HG03457 (cell line): ENCODE data around the gene SNRNP27.
A peak's percentile ranks its signal among the peaks of the same experiment; 100 is the strongest.
"Not testable (repeated sequence)": the region's sequence is repeated elsewhere in the genome, so short reads cannot be mapped to it uniquely, and the experiment has no call there.

ENCODE experiments used
- ATAC-seq: cut with Tn5 transposase; IDR thresholded peaks from one replicate; pipeline ENCODE4 v1.9.1; 2021; ENCODE audit warnings: moderate number of reproducible peaks; ENCODE audit not compliant: unreplicated experiment

SNRNP27 gene, protein sequence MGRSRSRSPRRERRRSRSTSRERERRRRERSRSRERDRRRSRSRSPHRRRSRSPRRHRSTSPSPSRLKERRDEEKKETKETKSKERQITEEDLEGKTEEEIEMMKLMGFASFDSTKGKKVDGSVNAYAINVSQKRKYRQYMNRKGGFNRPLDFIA

GRCh38 chr2:69893684-69894551 lies at the start of gene SNRNP27:
Gene SNRNP27 (plus strand): TSS chr2:69893956. CDS start chr2:69893985, 29 bp downstream.
- ATAC-seq = no peak

- no peak for ATAC-seq
Measured at GRCh38 chr2:69843993-69844392, 49.8 kb upstream of the SNRNP27 start.

DNA sequence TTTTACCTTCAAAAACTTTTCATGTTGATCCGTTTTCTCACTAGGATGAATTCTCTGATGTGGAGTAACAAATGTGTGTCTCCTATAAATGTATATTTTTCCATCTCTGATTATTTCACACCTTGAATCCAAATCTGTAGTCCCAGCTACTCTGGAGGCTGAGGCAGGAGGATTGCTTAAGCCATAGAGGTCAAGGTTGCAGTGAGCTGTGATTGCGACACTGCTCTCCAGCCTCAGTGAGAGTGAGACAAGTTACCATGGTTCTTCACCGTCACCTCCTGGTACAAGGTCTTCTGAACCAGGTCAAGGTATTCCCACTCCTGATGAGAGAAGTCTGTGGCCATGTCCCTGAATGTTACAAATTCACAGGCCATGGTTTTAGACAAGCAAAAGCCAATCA lies 49.2 kb upstream of the SNRNP27 start:
- no peak for ATAC-seq

DNA sequence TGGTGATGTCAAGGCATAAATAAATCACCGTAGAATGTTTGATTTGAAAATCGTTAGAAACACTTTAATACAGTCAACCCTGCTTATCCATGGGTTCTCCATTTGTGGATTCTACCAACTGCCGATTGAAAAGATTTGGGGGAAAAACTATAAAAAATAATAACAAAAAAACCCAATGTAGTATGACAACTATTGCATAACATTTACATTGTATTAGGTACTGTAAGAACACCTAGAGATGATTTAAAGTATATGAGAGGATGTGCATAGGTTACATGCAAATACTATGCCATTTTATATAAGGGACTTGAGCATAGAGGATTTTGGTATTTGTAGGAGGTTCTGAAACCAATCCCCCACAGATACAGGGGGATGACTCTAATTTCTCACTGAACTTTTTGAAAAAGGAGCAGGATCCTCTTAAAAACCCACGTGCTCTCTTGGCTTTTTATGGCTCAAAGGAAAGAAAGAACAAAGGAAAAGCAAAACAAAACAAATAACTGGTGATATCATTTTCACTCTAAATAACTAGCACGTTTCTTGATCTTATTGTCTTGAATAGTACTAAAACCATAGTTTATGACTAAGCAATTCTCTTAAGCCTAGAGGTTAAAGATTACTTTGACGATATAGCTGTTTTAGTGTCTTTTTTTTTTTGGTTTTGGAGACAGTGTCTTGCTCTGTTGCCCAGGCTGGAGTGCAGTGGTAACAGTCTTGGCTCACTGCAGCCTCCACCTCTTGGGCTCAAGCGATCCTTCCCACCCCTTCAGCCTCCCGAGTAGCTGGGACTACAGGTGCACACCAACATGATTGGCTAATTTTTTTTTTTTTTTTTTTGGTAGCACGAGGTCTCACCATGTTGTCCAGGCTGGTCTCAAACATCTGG lies 47.3 kb upstream of the SNRNP27 start:
- ATAC-seq = no peak

DNA sequence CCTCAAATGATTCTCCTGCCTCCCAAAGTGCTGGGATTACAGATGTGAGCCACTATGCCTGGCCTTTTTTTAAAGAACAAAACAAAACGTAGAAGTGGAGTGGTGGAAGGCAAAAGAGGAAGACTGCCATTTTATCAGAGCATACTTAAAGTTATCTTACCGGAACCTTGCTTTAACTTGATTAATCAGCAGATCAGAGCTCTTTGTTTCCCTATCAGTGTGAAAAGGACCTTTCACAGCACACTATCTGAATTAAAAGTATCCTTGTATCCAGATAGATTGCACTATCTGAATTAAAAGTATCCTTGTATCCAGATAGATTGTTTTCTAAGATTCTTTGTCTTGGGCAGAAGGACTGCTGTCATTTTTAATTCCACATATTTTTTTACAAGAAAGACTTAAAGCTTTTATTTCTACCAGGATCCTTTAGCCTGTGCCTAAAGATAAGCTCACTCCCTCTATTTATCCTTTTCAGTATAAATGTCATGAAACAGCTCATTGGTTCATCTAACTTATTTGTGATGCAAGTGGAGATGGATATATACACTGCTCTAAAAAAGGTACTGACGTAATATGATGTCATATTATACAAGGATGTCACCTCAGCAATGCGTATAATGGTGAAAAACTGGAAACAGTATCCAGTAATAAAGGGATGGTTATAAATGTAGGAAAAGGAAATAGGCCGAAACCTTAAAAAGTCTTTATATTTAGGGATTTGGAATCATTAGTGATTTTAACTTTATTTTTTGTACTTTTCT lies 46.5 kb upstream of the SNRNP27 start:
- ATAC-seq = no peak

DNA sequence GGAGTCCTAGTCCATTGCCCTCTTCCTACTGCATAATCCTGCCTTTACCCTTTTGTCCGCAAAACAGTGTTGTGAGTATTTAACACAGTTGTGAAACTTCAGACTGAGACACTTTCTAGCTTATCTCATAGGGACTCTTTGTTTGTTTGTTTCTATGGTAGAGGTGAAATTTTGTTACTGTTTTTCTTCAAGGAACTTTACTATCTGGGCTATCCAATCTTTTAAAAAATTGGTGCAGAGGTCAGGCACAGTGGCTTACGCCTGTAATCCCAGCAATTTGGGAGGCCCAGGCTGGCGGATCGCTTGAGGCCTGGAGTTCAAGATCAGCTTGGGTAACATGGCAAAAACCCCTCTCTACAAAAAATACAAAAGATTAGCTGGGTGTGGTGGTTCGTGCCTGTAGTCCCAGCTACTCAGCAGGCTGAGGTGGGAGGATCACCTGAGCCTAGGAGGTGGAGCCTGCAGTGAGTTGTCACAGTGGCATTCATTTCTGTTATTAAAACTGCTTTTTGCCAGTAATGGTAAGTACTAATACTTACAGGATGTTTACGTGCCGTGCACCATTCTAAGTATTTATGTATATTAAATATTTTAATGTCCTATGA lies 45.5 kb upstream of the SNRNP27 start:
- no peak for ATAC-seq

GRCh38 chr2:69858261-69858660 lies 35.5 kb upstream of the SNRNP27 start:
- ATAC-seq = no peak

- no peak for ATAC-seq
Measured at GRCh38 chr2:69863298-69863697, 30.5 kb upstream of the SNRNP27 start.

GRCh38 chr2:69888451-69888850 lies 5.3 kb upstream of the SNRNP27 start:
- ATAC-seq = no peak

DNA sequence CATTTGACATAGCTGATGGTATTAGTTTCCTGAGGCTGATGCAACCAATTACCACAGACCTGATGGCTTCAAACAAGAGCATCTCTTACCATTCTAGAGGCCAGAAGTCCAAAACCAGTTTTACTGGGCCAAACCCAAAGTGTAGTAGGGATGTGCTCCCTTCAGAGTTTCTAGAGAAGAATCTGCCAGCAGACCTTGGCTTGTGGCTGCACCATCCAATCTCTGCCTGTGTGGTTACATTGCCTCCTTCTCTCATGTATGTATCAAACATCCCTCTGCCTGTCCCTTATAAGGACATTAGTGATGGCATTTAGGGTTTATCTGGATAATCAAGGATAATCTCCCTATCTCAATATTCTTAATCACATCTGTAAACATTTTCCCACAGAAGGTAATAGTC lies 4.5 kb upstream of the SNRNP27 start:
- no peak for ATAC-seq

DNA sequence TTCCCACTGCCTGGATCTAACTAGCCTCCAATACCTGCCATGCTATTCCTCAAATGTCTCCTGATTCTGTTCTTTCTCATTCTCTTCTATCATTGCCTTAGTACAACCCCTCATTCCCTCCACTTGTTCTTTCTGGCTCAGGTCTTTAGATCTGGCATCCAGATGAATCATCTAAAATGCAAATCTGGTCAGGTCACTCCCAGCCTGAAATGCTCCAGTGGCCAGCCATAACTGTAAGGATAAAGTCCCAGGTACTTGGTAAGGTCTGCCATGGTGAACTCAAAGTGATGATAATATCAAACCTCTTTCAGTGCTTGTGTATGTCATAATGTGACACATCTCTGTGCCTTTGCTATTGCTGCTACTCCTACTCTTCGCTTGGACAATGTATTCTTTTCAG lies 2.9 kb upstream of the SNRNP27 start:
- ATAC-seq = no peak

- ATAC-seq = not testable (repeated sequence)
Measured at GRCh38 chr2:69892838-69893424, 825 bp upstream of the SNRNP27 start.

GRCh38 chr2:69894737-69895136 lies 981 bp downstream of the SNRNP27 start:
- not testable (repeated sequence) for ATAC-seq

DNA sequence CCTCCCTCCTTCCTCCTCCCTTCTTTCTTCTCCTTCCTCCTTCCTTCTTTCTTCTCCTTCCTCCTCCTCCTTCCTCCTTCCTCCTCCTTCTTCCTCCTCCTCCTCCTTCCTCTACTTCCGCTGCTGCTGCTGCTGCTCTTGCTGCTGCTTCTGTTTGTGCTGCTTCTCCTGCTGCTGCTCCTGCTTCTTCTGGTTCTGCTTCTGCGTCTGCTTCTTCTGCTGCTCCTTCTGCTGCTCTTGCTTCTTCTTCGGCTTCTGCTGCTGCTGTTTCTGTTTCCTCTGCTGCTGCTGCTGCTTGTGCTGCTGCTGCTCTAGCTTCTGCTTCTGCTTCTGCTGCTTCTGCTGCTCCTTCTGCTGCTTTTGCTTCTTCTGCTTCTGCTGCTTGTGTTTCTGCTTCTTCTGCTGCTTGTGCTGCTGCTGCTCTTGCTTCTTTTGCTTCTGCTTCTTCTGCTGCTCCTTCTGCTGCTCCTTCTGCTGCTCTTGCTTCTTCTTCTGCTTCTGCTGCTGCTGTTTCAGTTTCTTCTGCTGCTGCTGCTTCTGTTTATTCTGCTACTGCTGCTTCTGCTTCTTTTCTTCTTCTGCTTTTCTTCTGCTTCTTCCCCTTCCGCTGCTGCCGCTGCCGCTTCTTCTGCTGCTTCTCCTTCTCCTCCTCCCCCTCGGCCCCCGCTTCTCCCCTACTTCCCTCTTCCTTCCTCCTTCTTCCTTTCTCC lies 8.6 kb downstream of the SNRNP27 start:
- no peak for ATAC-seq

DNA sequence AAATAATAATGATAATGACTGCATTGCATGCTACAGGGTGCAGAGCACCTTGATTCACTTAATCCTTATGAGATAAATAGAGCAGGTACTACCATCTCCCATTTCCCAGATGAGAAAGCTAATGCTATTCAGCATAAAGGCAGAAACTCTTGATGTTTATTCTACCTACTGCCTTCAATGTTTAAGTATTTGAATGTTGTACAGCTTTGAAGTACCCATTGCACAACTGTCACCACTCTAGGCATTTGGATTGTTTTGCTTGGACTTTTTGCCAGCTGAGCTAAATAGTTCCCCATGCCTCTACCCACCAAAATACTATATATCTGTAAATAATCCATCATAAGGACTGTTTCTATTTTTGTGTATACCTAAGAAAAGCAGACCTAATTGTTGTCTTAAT lies 13.5 kb downstream of the SNRNP27 start:
- ATAC-seq = no peak

DNA sequence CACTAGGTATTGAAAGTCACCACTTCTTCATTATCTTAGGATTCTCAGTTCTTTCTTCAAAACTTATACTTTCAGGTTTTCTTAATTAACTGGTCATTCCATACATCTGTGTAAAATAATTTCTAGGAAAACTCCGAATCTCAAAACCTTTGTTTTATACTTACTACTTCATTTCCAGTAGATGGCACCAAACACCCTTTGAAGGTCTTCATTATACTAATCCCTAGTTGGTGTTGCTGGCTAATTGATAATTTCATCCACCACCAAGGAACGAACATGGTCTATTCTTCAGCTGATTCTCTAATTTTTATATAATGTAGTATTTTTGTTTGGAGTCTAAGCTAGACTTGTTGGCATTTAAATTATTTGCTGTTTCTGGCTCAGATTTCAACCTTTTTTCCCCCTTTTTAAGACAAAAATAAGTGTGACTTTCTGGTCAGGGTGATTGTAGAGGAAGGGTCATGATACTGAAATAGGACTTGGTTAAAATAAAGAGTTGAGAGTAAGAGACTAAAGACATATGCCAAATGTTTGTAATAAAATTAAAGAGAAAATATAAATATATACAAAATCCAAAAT lies 18.3 kb downstream of the SNRNP27 start:
- no peak for ATAC-seq

- peak; percentile 81 for ATAC-seq
Measured at GRCh38 chr2:69914164-69914949, 20.6 kb downstream of the SNRNP27 start.
